Activated CD8-positive, alpha-beta memory T cell treated with anti-CD3 and anti-CD28 coated beads, Interleukin-2, amount 50 U/mL, for 48 hours (primary cell): ENCODE results near the gene C20orf144.
"Not testable (repeated sequence)": the region's sequence is repeated elsewhere in the genome, so short reads cannot be mapped to it uniquely, and the experiment has no call there.

Experiments used
- DNase-seq: peaks from one replicate; pipeline ENCODE4 v3.0.0-alpha.2; 2020

The C20orf144 gene

DNA sequence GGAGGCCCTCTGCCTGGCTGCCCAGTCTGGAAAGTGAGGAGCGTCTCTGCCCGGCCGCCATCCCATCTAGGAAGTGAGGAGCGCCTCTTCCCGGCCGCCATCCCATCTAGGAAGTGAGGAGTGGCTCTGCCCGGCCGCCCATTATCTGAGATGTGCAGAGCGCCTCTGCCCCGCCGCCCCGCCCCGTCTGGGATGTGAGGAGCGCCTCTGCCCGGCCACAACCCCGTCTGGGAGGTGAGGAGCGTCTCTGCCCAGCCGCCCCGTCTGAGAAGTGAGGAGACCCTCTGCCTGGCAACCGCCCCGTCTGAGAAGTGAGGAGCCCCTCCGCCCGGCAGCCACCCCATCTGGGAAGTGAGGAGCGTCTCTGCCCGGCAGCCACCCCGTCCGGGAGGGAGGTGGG lies 36.8 kb downstream of the C20orf144 start:
- DNase-seq, result not testable (repeated sequence)

DNA sequence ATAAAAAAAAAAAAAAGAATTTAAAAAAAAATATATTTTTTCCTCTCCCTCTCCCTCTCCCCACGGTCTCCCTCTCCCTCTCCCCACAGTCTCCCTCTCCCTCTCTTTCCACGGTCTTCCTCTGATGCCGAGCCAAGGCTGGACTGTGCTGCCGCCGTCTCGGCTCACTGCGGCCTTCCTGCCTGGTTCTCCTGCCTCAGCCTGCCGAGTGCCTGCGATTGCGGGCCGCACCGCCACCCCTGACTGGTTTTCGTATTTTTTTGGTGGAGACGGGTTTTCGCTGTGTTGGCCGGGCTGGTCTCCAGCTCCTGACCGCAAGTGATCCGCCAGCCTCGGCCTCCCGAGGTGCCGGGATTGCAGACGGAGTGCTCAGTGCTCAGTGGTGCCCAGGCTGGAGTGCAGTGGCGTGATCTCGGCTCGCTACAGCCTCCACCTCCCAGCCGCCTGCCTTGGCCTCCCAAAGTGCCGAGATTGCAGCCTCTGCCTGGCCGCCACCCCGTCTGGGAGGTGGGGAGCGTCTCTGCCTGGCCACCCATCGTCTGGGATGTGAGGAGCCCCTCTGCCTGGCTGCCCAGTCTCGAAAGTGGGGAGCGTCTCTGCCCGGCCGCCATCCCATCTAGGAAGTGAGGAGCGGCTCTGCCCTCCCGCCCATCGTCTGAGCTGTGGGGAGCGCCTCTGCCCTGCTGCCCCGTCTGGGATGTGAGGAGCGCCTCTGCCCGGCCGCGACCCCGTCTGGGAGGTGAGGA lies 38.7 kb downstream of the C20orf144 start:
- DNase-seq, result not testable (repeated sequence)

- DNase-seq, result no peak
These were observed 39.7 kb downstream of the C20orf144 start for GRCh38 chr20:33701629-33702450.

GRCh38 chr20:33702861-33703260 lies 40.7 kb downstream of the C20orf144 start:
- no peak for DNase-seq

GRCh38 chr20:33703498-33704137 lies 41.5 kb downstream of the C20orf144 start:
- DNase-seq, result no peak

DNA sequence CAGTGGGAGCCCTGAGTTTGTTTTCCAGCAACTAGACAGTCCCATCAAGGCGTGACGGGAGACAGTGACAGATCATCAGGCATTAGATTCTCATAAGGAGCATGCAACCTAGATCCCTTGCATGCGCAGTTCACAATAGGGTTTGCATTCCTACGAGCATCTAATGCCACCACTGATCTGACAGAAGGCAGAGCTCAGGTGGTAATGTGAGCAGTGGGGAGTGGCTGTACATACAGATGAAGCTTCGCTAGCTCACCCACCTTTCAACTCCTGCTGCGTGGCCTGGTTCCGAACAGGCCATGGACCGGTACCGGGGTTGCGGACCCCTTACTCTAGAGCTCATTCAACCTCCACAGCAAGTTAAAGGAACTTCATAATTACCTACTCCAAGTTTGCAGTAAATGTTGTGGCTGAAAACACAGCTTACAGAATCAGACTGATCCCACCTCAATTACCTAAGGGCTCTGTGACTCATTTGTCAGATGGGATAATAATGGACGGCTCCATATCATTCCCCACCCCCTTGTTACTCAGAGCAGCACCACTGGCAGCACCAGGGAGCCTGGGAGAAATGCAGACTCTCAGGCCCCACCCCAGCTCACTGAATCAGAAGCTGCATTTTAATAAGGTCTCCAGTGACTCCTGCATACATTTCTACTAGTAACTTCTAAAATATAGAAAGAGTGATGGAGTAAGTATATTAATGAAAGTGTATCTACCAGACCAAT lies 42.2 kb downstream of the C20orf144 start:
- no peak for DNase-seq

GRCh38 chr20:33707668-33708067 lies 45.5 kb downstream of the C20orf144 start:
- no peak for DNase-seq

GRCh38 chr20:33709398-33709797 lies 47.3 kb downstream of the C20orf144 start:
- no peak for DNase-seq

GRCh38 chr20:33709905-33710541 lies 47.9 kb downstream of the C20orf144 start:
- no peak for DNase-seq

DNA sequence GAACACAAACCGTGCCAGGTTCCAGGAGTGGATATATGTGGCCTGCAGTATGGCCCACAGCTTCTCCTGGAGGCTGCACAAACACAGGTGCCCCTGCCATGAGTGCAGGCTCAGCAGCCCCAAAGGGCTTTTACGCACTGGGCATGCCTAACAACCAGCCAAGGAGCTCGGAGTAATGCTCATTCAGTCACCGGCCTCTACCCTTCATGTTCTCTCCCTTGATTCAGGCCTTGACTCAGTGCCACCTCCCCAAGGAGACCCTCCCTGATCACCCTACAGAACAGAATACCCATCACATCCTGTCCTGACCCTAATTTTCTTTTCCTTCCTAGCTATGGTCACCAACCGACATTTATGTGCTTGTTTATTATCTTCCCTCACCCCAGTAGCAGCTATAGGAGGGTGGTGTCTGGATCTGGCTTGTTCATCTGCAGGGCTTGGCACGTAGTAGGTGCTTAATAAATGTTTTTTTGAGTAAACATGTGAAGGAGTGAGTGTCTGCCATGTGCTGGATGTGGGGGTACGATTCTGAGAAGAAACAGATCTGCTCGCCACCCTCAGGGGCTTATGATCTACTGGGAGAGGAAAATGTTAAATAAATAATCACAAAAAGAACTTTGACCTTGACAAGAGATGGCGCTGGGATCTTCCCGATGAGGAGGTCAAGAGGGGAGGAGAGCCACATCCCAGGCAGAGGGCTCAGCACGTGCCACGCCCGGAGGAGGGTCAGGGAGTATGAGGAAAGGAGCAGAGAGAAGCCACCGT lies 48.7 kb downstream of the C20orf144 start:
- DNase-seq, result no peak

DNA sequence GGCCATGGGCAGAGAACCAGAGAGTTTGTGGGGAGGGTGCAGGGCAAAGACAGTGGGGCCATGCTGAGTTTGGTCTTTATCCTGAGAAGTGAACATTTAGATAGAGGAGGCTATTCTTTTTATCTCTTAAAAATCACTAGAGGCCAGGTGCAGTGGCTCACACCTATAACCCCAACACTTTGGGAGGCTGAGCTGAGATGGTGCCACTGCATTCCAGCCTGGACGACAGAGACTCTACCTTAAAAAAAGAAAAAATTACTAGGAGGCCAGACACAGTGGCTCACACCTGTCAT lies 49.3 kb downstream of the C20orf144 start:
- DNase-seq, result no peak
